ENCODE measurements around the gene ZSCAN5B. TPM values are rescaled to one million over a fixed set of nuclear protein-coding genes. Genes with fewer than 3 reads are reported as not detected.

Gene ZSCAN5B
- total RNA-seq, 4 donors from 2014 or later: 1.2 TPM; not detected in 3

- H3K9me3 ChIP-seq: no peaks in the 10 kb centered on the region
- H3K36me3 ChIP-seq: peaks cover 9 to 16% (median 15%) of the 10 kb centered on the region in 4 donors
- TF ChIP-seq CTCF (IDR thresholded peaks at IDR 0.05) (no peak), POLR2AphosphoS5 (IDR thresholded peaks at IDR 0.05) (no peak), EP300 (IDR thresholded peaks at IDR 0.05) (no peak), POLR2A (IDR thresholded peaks at IDR 0.05; ENCODE audit: low read depth) (no peak)
- WGBS: 61% methylated on average over 17 of the region's 17 CpGs
- peak overlapping the region; percentile 64 to 71 (median 66) for H3K4me3 ChIP-seq
- intact Hi-C loops (cut with DNase I): loop anchor here (10.0 kb wide), 1 partner anchor 173 kb away; the partner anchor contains the start of gene ZSCAN5A
- peaks cover 13 to 45% (median 40%) of the 10 kb centered on the region in 4 donors for H3K4me1 ChIP-seq
- no peak for DNase-seq (ENCODE audit: extremely low spot score)
- H3K27ac ChIP-seq (replicated peaks in 1 of 4): peak overlapping the region; percentile 89 to 96 (median 92)
- H3K27me3 ChIP-seq: no peaks in the 10 kb centered on the region
Observed at GRCh38 chr19:56142087-56142787, 55.3 kb downstream of the ZSCAN5B start.

- no peaks in the 10 kb centered on the region for H3K9me3 ChIP-seq
- no peak for DNase-seq (ENCODE audit: extremely low spot score)
- H3K4me1 ChIP-seq: peaks cover 13 to 48% (median 42%) of the 10 kb centered on the region in 4 donors
- peak overlapping the region; percentile 64 to 71 (median 66) for H3K4me3 ChIP-seq
- intact Hi-C loops (cut with DNase I): loop anchor here (10.0 kb wide), 1 partner anchor 173 kb away; the partner anchor contains the start of gene ZSCAN5A
- H3K27ac ChIP-seq (replicated peaks in 1 of 4): peak overlapping the region; percentile 89 to 96 (median 92)
- H3K36me3 ChIP-seq: peaks cover 2 to 9% (median 8%) of the 10 kb centered on the region in 4 donors
- TF ChIP-seq CTCF (IDR thresholded peaks at IDR 0.05) (no peak), EP300 (IDR thresholded peaks at IDR 0.05) (no peak), POLR2A (IDR thresholded peaks at IDR 0.05; ENCODE audit: low read depth) (no peak), POLR2AphosphoS5 (IDR thresholded peaks at IDR 0.05) (no peak)
- 3% methylated on average over 25 of the region's 26 CpGs for WGBS
- H3K27me3 ChIP-seq: no peaks in the 10 kb centered on the region
Observed at GRCh38 chr19:56141417-56141993, 56.1 kb downstream of the ZSCAN5B start.

GRCh38 chr19:56140583-56141416 is 56.8 kb downstream of the ZSCAN5B start, which contains the start of gene ZNF444:
ZNF444 (plus strand) TSS chr19:56141287; CDS start chr19:56146912, 5,625 bp downstream.
- no peaks in the 10 kb centered on the region for H3K9me3 ChIP-seq
- peak; percentile 99 for DNase-seq (ENCODE audit: extremely low spot score)
- intact Hi-C loops (cut with DNase I): loop anchor here (10.0 kb wide), 1 partner anchor 174 kb away; the partner anchor contains the start of gene ZSCAN5A
- no peak for TF ChIP-seq POLR2A (IDR thresholded peaks at IDR 0.05; ENCODE audit: low read depth)
- TF ChIP-seq POLR2AphosphoS5 (IDR thresholded peaks at IDR 0.05): peak; percentile 81 to 92
- H3K27me3 ChIP-seq: no peaks in the 10 kb centered on the region
- peaks cover 0 to 3% (median 2%) of the 10 kb centered on the region in 4 donors for H3K36me3 ChIP-seq
- under 1% methylated on average over 38 of the region's 56 CpGs for WGBS
- peak within 1 kb of the TSS; percentile 89 to 96 (median 92) for H3K27ac ChIP-seq (replicated peaks in 1 of 4)
- peak within 1 kb of the TSS; percentile 64 to 71 (median 66) for H3K4me3 ChIP-seq
- peaks cover 13 to 53% (median 42%) of the 10 kb centered on the region in 4 donors for H3K4me1 ChIP-seq

- peak overlapping the region; percentile 64 to 71 (median 66) for H3K4me3 ChIP-seq
- no peaks in the 10 kb centered on the region for H3K9me3 ChIP-seq
- H3K36me3 ChIP-seq: no peaks in the 10 kb centered on the region
- DNase-seq (ENCODE audit: extremely low spot score): no peak
- TF ChIP-seq EP300 (IDR thresholded peaks at IDR 0.05) (no peak), POLR2A (IDR thresholded peaks at IDR 0.05; ENCODE audit: low read depth) (no peak), POLR2AphosphoS5 (IDR thresholded peaks at IDR 0.05) (no peak), CTCF (IDR thresholded peaks at IDR 0.05) (no peak)
- H3K27ac ChIP-seq (replicated peaks in 1 of 4): peak overlapping the region; percentile 89 to 96 (median 92)
- intact Hi-C loops (cut with DNase I): loop anchor here (10.0 kb wide), 1 partner anchor 175 kb away; the partner anchor contains the start of gene ZSCAN5A
- peaks cover 13 to 50% (median 42%) of the 10 kb centered on the region in 4 donors for H3K4me1 ChIP-seq
- 31% methylated on average over 19 of the region's 22 CpGs for WGBS
- no peaks in the 10 kb centered on the region for H3K27me3 ChIP-seq
Observed at GRCh38 chr19:56139847-56140582, 57.6 kb downstream of the ZSCAN5B start.

Other genes starting within 250 kb of the ZSCAN5B start
- gene NLRP8, start 250.0 kb downstream of the ZSCAN5B start, total RNA-seq: not detected
- gene NLRP5, start 211.0 kb downstream of the ZSCAN5B start, total RNA-seq: not detected
- 10 to 100 TPM; 15.0 to 34.2 (median 28.4) TPM for gene ZNF787, start 76.5 kb downstream of the ZSCAN5B start, total RNA-seq
- gene ZNF444, start 56.5 kb downstream of the ZSCAN5B start, total RNA-seq: 10 to 100 TPM; 32.0 to 78.2 (median 52.1) TPM
- gene GALP, start 21.8 kb downstream of the ZSCAN5B start, total RNA-seq: not detected
- gene ZSCAN5C, start 4.5 kb upstream of the ZSCAN5B start, total RNA-seq: not detected
- 1 to 10 TPM in 1 of 4 donors, not detected in 3; 2.9 TPM for gene EDDM13, start 75.0 kb upstream of the ZSCAN5B start, total RNA-seq
- 1 to 10 TPM; 3.7 to 9.9 (median 6.7) TPM for gene ZSCAN5A, start 117.1 kb upstream of the ZSCAN5B start, total RNA-seq
- gene ZNF582, start 195.8 kb upstream of the ZSCAN5B start, total RNA-seq: 1 to 10 TPM; 4.1 to 5.5 (median 4.8) TPM
- gene ZNF583, start 206.5 kb upstream of the ZSCAN5B start, total RNA-seq: 10 to 100 TPM in 1 of 4 donors, 1 to 10 TPM in 3; 3.8 to 11.8 (median 6.6) TPM

All from esophagus muscularis mucosa (tissue), 4 donors.